SH-SY5Y (cell line): ENCODE results near the gene ABTB2.

Experiments
- GATA2 ChIP-seq: IDR thresholded peaks from 2 replicates; pipeline ENCODE4 v1.6.1; 2011; ENCODE audit warnings: mild to moderate bottlenecking, low read depth, low read length
- GATA3 ChIP-seq: IDR thresholded peaks from 2 replicates; pipeline ENCODE4 v1.6.1; 2011; ENCODE audit warnings: low read depth, mild to moderate bottlenecking, low read length, moderate library complexity

DNA sequence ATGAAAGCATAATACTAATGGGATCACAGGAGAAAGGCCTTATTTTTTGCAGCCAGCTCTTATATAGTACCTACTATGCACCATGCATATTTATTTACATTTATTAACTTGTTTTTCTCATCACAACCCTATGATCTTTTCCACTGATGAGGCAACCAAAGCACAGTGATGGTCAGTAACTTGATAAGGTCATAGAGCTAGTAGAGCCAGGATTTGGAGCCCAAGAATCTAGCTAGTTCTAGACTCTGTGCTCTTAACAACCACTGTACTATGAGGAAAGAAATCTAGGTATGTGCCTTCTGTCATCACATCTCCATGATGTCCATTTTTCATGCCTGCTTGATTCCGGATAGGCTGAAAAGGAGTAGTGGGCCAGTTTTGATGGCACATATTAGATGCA lies 24.0 kb upstream of the ABTB2 start:
- TF ChIP-seq GATA2 = no peak
- no peak for TF ChIP-seq GATA3
